ENCODE data around the gene PATJ.
"Not testable (repeated sequence)": the region's sequence is repeated elsewhere in the genome, so short reads cannot be mapped to it uniquely, and the experiment has no call there.

Gene PATJ

DNA sequence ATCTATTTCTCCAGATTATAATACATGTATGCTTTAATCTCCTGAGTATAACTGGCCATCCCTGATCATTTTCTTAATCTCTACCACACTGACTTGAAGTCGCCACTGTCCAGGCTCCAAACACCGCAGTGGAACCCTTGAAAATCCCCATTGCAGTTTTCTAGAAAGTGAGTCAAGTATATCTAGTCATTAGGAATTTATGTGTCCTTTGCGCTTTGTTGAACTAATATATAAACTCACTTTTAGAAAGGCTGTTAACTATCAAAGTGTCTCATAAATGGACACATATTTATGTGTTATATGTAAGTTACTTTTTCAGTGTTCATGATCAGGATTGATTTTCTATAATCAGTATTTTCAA is 211.5 kb downstream of the PATJ start:
- no peak for DNase-seq

DNA sequence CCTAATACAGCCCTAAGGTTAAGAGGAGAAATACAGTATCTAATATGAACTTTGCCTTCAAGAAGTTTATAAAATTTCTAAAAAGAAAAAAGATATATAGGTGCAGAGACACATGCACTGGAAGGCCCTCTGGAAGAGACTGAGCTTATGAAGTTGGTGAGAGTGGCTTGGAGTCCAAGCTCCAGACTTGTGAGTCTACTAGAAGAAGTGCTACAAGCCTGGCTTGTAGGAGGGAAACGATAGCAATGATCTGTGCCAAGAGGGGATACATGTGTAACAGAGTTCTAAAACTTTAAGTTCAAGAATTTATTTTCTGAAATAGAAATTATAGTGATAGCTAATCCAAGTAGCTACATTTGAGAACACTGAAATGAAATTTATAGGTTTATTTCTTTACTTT is 213.0 kb downstream of the PATJ start:
- DNase-seq: no peak

DNA sequence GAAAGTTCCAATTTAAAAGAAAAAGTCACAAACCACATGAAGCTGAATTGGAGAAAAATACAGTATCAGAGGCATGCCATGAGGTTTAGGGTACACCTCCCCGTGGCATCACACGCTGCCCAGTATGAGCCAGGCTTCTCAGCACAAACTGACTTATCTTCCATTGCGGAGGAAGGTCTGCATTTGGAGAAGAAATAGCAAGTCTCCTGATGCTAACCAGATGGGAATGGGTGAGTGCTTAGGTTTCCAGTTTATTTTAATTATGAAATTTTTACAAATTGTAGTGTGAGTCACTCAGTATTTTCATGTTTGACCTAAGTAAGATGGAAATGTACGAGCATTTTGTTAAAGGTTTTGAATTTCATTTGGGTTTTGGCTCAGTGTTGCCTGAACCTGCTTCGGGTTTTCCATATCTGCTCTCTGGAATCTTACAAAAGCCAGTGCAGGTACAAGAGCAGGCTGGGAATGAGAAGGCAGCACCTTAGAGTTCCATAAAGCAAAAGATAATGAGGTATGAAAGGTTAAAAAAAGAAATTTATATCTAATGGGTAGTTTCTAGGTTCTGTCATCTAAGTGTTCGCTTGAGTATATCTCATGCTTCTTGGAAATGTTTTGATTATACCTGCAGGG is 213.9 kb downstream of the PATJ start:
- DNase-seq: no peak

DNA sequence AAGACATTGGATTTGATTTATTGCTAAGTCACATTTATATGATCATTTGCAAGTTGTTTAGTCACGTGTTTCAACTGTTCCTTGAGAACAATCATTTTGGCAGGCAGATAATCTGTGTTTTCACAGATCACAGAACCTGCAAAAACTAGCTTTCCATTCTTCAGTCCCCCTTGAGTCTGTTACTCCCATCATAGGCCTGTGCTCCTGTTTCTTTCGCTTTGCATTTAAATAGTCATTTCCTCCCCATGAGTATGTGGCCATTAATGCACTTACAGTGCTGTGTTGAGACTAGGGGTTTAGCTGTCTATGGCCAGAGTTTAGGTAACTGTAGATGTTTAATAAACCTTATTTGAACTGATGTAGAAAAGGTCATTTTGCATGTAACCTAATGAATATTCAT is 214.5 kb downstream of the PATJ start:
- DNase-seq: no peak

- DNase-seq: no peak
Observed at GRCh38 chr1:61961009-61961408, 218.7 kb downstream of the PATJ start.

GRCh38 chr1:61962631-61963030 is 220.4 kb downstream of the PATJ start:
- DNase-seq: no peak

- DNase-seq: not testable (repeated sequence)
Observed at GRCh38 chr1:61966450-61967225, 224.4 kb downstream of the PATJ start.

- no peak for DNase-seq
Observed at GRCh38 chr1:61967750-61968149, 225.5 kb downstream of the PATJ start.

DNA sequence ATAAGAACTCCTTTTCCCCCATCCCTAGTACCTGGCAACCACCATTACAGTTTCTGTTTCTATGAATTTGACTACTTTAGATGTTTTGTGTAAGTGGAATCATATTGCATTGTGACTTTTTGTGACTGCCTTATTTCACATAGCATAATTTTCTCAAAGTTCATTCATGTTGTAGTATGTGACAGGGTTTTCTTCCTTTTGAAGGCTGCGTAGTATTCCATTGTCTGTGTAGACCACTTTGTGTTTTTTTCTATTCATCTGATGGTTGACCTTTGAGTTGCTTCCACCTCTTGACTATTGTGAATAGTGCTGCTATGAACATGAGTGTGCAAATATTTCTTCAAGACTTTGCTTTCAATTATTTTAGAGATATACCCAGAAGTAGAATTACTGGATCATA is 226.6 kb downstream of the PATJ start:
- no peak for DNase-seq

GRCh38 chr1:61973100-61973837 is 231.0 kb downstream of the PATJ start:
- DNase-seq: no peak

DNA sequence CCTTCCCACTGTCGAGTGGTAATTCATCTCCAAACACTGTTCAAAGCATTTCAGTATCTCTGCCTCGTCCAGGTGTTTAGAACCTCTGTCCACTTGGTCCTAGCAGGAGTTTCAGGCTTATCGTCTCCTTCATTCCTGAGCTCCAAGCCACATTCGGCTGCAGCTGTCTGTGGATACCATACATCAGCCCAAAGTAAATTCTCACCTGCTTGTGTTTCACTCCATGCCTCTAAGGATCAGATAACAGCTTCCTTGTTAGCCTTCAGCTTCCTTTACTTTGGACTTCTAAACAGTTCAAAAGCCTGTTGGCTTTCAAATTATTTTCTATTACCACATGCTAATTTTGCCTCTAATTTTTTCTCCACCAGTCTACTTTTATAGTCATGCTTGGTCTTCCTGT is 233.4 kb downstream of the PATJ start:
- DNase-seq: peak; percentile 32

GRCh38 chr1:61976566-61976965 is 234.3 kb downstream of the PATJ start:
- DNase-seq: no peak

- no peak for DNase-seq
Observed at GRCh38 chr1:61978796-61979195, 236.5 kb downstream of the PATJ start.

DNA sequence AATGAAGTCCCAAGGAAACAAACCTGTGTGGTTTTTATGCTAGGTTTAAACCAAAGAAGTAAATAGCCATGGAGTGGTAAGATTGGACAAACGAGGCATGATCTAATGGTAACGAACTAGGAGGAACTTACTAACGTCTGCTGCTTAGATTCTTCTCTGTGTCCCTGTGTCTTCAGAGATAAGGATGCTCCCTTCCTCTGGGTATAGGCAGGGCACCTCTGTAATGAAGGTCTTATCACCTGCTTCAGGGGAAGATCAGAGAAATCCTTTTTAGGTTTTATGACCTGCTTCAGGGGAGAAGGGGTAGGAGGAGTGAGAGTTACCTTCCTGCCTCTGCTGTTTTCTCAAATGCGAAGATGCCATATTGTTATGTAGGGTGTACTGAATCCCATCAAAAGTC is 237.4 kb downstream of the PATJ start:
- no peak for DNase-seq

GRCh38 chr1:61980561-61980960 is 238.3 kb downstream of the PATJ start:
- DNase-seq: no peak

GRCh38 chr1:61981870-61982660 is 239.8 kb downstream of the PATJ start:
- DNase-seq: no peak

GRCh38 chr1:61983236-61983635 is 241.0 kb downstream of the PATJ start:
- no peak for DNase-seq

- no peak for DNase-seq
Observed at GRCh38 chr1:61992257-61992656, 250.0 kb downstream of the PATJ start.

GRCh38 chr1:61993331-61993961 is 251.2 kb downstream of the PATJ start:
- DNase-seq: no peak

DNA sequence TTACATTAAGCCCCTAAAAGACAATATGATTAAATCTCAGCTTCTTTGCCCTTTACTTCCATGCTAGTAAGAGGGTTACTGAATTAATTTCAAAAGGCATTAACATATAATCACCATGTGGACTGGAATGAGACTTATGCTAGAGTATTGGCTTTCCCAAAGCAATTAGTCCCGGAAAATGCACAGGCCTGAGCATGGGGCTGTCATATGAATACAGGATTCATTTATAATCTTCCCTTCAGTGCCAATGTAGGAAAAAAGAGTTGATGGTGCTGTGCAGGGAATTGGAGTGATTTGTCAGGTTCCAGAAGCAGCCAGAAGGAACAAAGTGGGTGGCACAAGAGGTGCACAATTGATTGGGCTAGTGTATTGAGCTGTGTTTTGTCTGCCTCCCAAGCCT is 253.4 kb downstream of the PATJ start:
- DNase-seq: no peak

GRCh38 chr1:61997123-61997522 is 254.8 kb downstream of the PATJ start:
- no peak for DNase-seq

DNA sequence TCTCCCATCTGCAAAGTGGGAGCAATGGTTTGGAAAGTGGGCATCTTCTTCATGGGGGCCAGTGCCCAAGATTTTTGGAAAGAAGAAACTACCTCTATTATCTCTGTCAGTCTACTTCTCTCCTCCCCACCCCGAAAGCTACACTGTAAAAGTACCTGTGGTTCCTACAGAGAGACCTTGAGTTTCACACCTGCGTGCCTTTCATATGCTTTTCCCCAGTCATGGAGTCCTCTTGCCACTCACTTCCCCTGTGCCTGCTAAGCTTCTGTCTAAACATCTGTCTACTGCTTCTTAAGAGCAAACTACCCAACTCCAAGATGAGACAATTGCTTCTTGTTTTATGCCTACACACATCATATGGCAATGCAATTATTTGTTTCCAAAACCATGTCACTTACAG is 261.5 kb downstream of the PATJ start:
- no peak for DNase-seq

DNA sequence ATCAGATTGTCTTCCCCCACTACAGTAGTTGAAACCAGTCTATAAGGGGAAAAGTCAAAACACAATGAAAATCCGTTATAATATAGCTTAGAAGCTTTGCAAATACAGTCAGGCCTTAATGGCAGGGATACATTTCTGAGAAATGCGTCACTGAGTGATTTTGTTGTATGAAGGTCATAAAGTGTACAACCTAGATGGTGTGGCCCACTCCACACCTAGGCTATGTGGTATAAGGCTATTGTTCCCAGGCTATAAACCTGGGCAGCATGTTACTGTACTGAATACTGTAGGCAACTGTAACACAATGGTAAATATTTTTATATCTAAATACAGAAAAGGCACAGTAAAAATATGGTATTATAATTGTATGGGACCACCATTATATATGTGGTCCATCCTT is 264.4 kb downstream of the PATJ start:
- no peak for DNase-seq
